ENCODE measurements around the gene LY9. TPM values are rescaled to one million over a fixed set of nuclear protein-coding genes. Genes with fewer than 3 reads are reported as not detected.

LY9 gene
- total and polyA plus RNA-seq, 12 donors = 0.10 to 1.4 (median 0.34) TPM; not detected in 6

GRCh38 chr1:160836561-160836960, 40.6 kb downstream of the LY9 start:
- peaks cover 0 to 13% (median 0%) of the 10 kb centered on the region in 7 donors for H3K27me3 ChIP-seq
- no peaks in the 10 kb centered on the region for H3K36me3 ChIP-seq
- WGBS, 2 donors = 44 to 67% methylated on average over 3 of the region's 3 CpGs
- H3K27ac ChIP-seq = peak overlapping the region in 2 of 10 donors; percentile 10 to 73
- DNase-seq (no peak), ATAC-seq (no peak)
- no peak overlapping the region for H3K4me3 ChIP-seq
- peaks cover 0 to 44% (median 3%) of the 10 kb centered on the region in 9 donors for H3K4me1 ChIP-seq
- TF ChIP-seq CTCF (IDR thresholded peaks at IDR 0.05) = no peak
- intact Hi-C loops (cut with DNase I) = loop anchor here in 9 of 10 donors (2.0 to 10.0 kb wide), 8 partner anchors 112 to 258 kb away; partner anchors contain the start of genes ITLN2 (in 6 of the 9) and KLHDC9 (in 3 of the 9)
- no peaks in the 10 kb centered on the region for H3K9me3 ChIP-seq

GRCh38 chr1:160836981-160837557, 41.1 kb downstream of the LY9 start:
- no peak for ATAC-seq
- Histone ChIP-seq H3K27ac (peak overlapping the region in 2 of 10 donors; percentile 10 to 73), H3K36me3 (no peaks in the 10 kb centered on the region), H3K4me1 (peaks cover 0 to 44% (median 3%) of the 10 kb centered on the region in 9 donors), H3K27me3 (peaks cover 0 to 15% (median 0%) of the 10 kb centered on the region in 7 donors), H3K9me3 (no peaks in the 10 kb centered on the region), H3K4me3 (no peak overlapping the region)
- TF ChIP-seq CTCF (IDR thresholded peaks at IDR 0.05) = no peak
- 54 to 65% methylated on average over 4 of the region's 4 CpGs for WGBS, 2 donors
- no peak for DNase-seq
- intact Hi-C loops (cut with DNase I) = loop anchor here in 9 of 10 donors (2.0 to 10.0 kb wide), 8 partner anchors 112 to 258 kb away; partner anchors contain the start of genes ITLN2 (in 6 of the 9) and KLHDC9 (in 3 of the 9)

GRCh38 chr1:160837558-160838205, 41.7 kb downstream of the LY9 start:
- Histone ChIP-seq H3K4me1 (peaks cover 0 to 44% (median 3%) of the 10 kb centered on the region in 9 donors), H3K36me3 (no peaks in the 10 kb centered on the region), H3K27ac (peak overlapping the region in 2 of 10 donors; percentile 37 to 73), H3K9me3 (no peaks in the 10 kb centered on the region), H3K4me3 (no peak overlapping the region), H3K27me3 (peaks cover 0 to 14% (median 0%) of the 10 kb centered on the region in 7 donors)
- peak in 7 of 8 donors; percentile 58 to 70 (median 64) for ATAC-seq
- intact Hi-C loops (cut with DNase I) = loop anchor here in 9 of 10 donors (2.0 to 10.0 kb wide), 8 partner anchors 113 to 257 kb away; partner anchors contain the start of genes ITLN2 (in 6 of the 9) and KLHDC9 (in 3 of the 9)
- WGBS, 2 donors = 57 to 72% methylated on average over 9 of the region's 9 CpGs
- peak in 3 of 9 donors; percentile 11 to 33 (median 13) for TF ChIP-seq CTCF (IDR thresholded peaks at IDR 0.05)
- DNase-seq = peak in 1 of 2 donors; percentile 40

- peak overlapping the region in 1 of 10 donors; percentile 73 for H3K27ac ChIP-seq
- DNase-seq (no peak), ATAC-seq (no peak)
- H3K4me1 ChIP-seq = peaks cover 0 to 44% (median 3%) of the 10 kb centered on the region in 9 donors
- H3K36me3 ChIP-seq = no peaks in the 10 kb centered on the region
- intact Hi-C loops (cut with DNase I) = loop anchor here in 8 of 10 donors (5.0 to 10.0 kb wide), 7 partner anchors 113 to 256 kb away; partner anchors contain the start of genes ITLN2 (in 6 of the 8) and KLHDC9 (in 3 of the 8)
- no peak for TF ChIP-seq CTCF (IDR thresholded peaks at IDR 0.05)
- peaks cover 0 to 9% (median 0%) of the 10 kb centered on the region in 7 donors for H3K27me3 ChIP-seq
- H3K9me3 ChIP-seq = no peaks in the 10 kb centered on the region
- H3K4me3 ChIP-seq = no peak overlapping the region
- WGBS, 2 donors = 81 to 88% methylated on average over 7 of the region's 7 CpGs
Observed at GRCh38 chr1:160838888-160839287, 42.9 kb downstream of the LY9 start.

Measured in heart right ventricle (tissue), 16 donors.